Pancreas (tissue), 10 donors: Measurements from ENCODE around the gene EDN3. TPM values are rescaled to one million over a fixed set of nuclear protein-coding genes. Genes with fewer than 3 reads are reported as not detected.

ENCODE experiments used
- ATAC-seq, 4 donors: fragments of 200-7000 bp; cut with Tn5 transposase; one replicate each; pipeline versions ENCODE4 v1.8.0 to v1.9.1; 2020; ENCODE audit warnings: mild to moderate bottlenecking in 4 of 4, moderate library complexity in 4 of 4
- DNase-seq, 6 donors: peaks; one replicate each; pipeline ENCODE4 v3.0.0-alpha.2; 2020
- FAIRE-seq: peaks from 2 replicates; lab custom pipeline; 2012; peaks lifted over from hg19 to GRCh38; lab: Jason Lieb, UNC
- H3K27ac ChIP-seq, 4 donors: fragments of 200-600 bp; sonication (generic); 1 replicate in 3 of 4; 2 replicates in 1 of 4; pipeline versions ENCODE4 v1.5.0 to v1.8.0; 2020
- H3K27me3 ChIP-seq, 4 donors: fragments of 200-600 bp; one replicate each; pipeline ENCODE4 v1.8.0; 2021
- H3K36me3 ChIP-seq, 3 donors: fragments of 200-600 bp; sonication (generic) in 1 of 3; one replicate each; pipeline versions ENCODE4 v1.5.0 to v1.8.0; 2020 to 2021
- H3K4me1 ChIP-seq, 3 donors: fragments of 200-600 bp; one replicate each; pipeline ENCODE4 v1.8.0; 2021
- H3K4me3 ChIP-seq, 4 donors: fragments of 200-600 bp; sonication (generic) in 2 of 4; one replicate each; pipeline versions ENCODE4 v1.5.0 to v1.8.0; 2020 to 2021
- H3K9me3 ChIP-seq, 4 donors: fragments of 200-600 bp; one replicate each; pipeline ENCODE4 v1.8.0; 2021
- CTCF ChIP-seq, 4 donors: fragments of 200-600 bp; sonication (generic) in 3 of 4; IDR thresholded peaks; one replicate each; pipeline versions ENCODE4 v1.5.0 to v1.8.0; 2021; ENCODE audit warnings: antibody characterized with exemption in 4 of 4
- WGBS, 2 donors: extraction: QIAGEN DNeasy Blood & Tissue Kit; methylation state at CpG; one replicate each; pipeline ENCODE4 v1.1.7; 2013; 5-methylcytosine and 5-hydroxymethylcytosine counted together
- intact Hi-C, 3 donors: fragments of 100-400 bp; cut with DNase I; formaldehyde crosslinking; loops; one replicate each; pipeline versions ENCODE4 v1.11.1 to v1.14.2; 2022
- polyA plus RNA-seq, 2 donors: library from polyadenylated mRNA; stranded (reverse); fragments of 200-250 nt; gene quantifications; one replicate each; pipeline ENCODE4 v1.2.3, GENCODE V29; 2013
- total RNA-seq, 6 donors: library from RNA; stranded (reverse); fragmentation: NEBNext Ultra II Directional in 4 of 6; extraction: Animal tissue kit (Norgen Biotek cat#: 25700) in 4 of 6; gene quantifications; one replicate each; pipeline versions ENCODE4 v1.2.1 to v1.2.4, GENCODE V29; 2021 to 2023
- donor health status: healthy with polysubstance abuse.
- donor health status: DM: no; HTN: no; CAD: no; lungs with moderate emphysema.
- donor health status: DM: no; HTN: no; CAD: no.
- donor health status: control.
- donor health status: control.
- donor health status: Bipolar disorder and iron deficiency.
- donor health status: DM: yes; HTN: yes; CAD: no.
- donor health status: DM: no; HTN: no; CAD: no.
- donor health status: DM: no; HTN: no; CAD: no.
- donor health status: DM: yes; HTN: yes; CAD: no.

Gene EDN3
- total and polyA plus RNA-seq, 8 donors = 3.6 to 55.3 (median 5.4) TPM

DNA sequence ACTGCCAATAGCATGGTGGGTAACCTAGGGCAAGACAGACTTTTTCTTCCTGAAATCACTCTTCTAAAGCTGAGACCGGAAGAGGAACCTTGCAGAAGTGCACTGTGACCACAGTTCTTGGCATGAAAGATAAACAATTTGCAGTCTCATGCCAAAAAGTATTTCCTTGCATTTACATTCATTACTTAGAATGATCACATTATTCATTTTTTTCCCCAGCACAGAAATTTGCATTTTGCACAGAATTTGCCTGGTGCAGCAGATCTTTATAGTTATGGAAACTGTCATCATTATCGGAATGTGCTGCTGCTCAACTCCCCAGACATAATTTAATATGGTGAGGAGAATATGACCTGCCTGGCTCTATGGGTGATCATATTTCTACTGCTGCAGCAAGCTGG is 42.2 kb upstream of the EDN3 start:
- 59 to 73% methylated on average over 2 of the region's 2 CpGs for WGBS, 2 donors
- ATAC-seq (no peak), DNase-seq (no peak), FAIRE-seq (no peak)
- Histone ChIP-seq H3K4me1 (no peaks in the 10 kb centered on the region), H3K27ac (no peak overlapping the region), H3K36me3 (no peaks in the 10 kb centered on the region), H3K4me3 (no peak overlapping the region), H3K9me3 (no peaks in the 10 kb centered on the region), H3K27me3 (no peaks in the 10 kb centered on the region)
- no peak for TF ChIP-seq CTCF (IDR thresholded peaks at IDR 0.05)
- intact Hi-C loops = no loop called here

- Histone ChIP-seq H3K4me3 (no peak overlapping the region), H3K4me1 (no peaks in the 10 kb centered on the region), H3K27ac (no peak overlapping the region), H3K9me3 (no peaks in the 10 kb centered on the region), H3K27me3 (no peaks in the 10 kb centered on the region), H3K36me3 (no peaks in the 10 kb centered on the region)
- ATAC-seq (no peak), DNase-seq (no peak), FAIRE-seq (no peak)
- intact Hi-C loops = no loop called here
- WGBS, 2 donors = 76 to 81% methylated on average over 2 of the region's 2 CpGs
- no peak for TF ChIP-seq CTCF (IDR thresholded peaks at IDR 0.05)
Observed at GRCh38 chr20:59259946-59260345, 40.5 kb upstream of the EDN3 start.

GRCh38 chr20:59265298-59265697 is 35.1 kb upstream of the EDN3 start:
- Histone ChIP-seq H3K36me3 (no peaks in the 10 kb centered on the region), H3K9me3 (no peaks in the 10 kb centered on the region), H3K4me1 (no peaks in the 10 kb centered on the region), H3K4me3 (no peak overlapping the region), H3K27ac (no peak overlapping the region), H3K27me3 (peaks cover 0 to 4% (median 0%) of the 10 kb centered on the region in 4 donors)
- no peak for TF ChIP-seq CTCF (IDR thresholded peaks at IDR 0.05)
- DNase-seq (no peak), ATAC-seq (no peak), FAIRE-seq (no peak)
- intact Hi-C loops = no loop called here

DNA sequence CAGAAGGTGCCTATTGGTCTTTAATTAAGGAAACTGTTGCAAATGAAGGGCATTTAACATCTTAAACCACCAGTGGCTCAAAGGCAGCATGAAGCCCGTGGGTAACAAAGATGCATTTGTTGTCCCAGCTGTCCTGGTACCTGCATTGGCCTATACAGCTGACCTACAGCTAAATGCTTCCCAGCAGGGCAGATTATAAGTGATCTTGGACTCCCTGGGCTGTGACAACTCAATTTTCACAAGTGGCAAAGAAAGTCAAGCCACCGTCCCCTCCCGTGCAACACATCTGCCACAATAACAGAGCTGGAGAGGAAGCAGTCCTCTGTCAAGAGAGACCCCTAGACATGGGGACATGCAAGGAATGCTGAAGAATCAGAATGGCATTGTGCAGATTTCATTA is 31.5 kb upstream of the EDN3 start:
- Histone ChIP-seq H3K36me3 (no peaks in the 10 kb centered on the region), H3K9me3 (no peaks in the 10 kb centered on the region), H3K27me3 (peaks cover 0 to 4% (median 0%) of the 10 kb centered on the region in 4 donors), H3K4me3 (no peak overlapping the region), H3K4me1 (no peaks in the 10 kb centered on the region), H3K27ac (no peak overlapping the region)
- DNase-seq = no peak
- no peak for FAIRE-seq
- ATAC-seq = no peak
- WGBS, 2 donors = 63 to 72% methylated on average over 3 of the region's 3 CpGs
- no peak for TF ChIP-seq CTCF (IDR thresholded peaks at IDR 0.05)
- intact Hi-C loops = no loop called here

- H3K9me3 ChIP-seq = no peaks in the 10 kb centered on the region
- peaks cover 0 to 4% (median 0%) of the 10 kb centered on the region in 4 donors for H3K27me3 ChIP-seq
- intact Hi-C loops = no loop called here
- H3K27ac ChIP-seq = no peak overlapping the region
- DNase-seq = no peak
- FAIRE-seq = no peak
- no peak overlapping the region for H3K4me3 ChIP-seq
- TF ChIP-seq CTCF (IDR thresholded peaks at IDR 0.05) = no peak
- peak in 1 of 4 donors; percentile 64 for ATAC-seq
- H3K36me3 ChIP-seq = no peaks in the 10 kb centered on the region
- WGBS, 2 donors = 37 to 48% methylated on average over 4 of the region's 4 CpGs
- no peaks in the 10 kb centered on the region for H3K4me1 ChIP-seq
Observed at GRCh38 chr20:59269411-59270025, 30.9 kb upstream of the EDN3 start.
